ENCODE data around the gene THSD4.

The THSD4 gene

DNA sequence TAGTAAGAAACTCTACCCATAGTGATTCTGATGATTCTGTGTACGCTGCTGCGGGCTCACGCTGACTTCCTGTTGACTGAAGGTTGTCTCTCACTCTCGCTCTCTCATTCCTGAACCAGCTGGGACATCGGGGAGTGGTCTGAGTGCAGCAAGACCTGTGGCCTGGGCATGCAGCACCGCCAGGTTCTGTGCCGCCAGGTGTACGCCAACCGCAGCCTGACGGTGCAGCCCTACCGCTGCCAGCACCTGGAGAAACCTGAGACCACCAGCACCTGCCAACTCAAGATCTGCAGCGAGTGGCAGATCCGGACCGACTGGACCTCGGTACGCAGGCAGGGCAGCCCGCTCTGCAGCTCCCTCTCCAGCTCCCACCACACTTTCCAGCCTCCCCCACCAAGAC is 631.4 kb downstream of the THSD4 start:
- no peaks in the 10 kb centered on the region for H3K9me3 ChIP-seq (ENCODE audit: control insufficient read depth, low read length)
- H3K9ac ChIP-seq (ENCODE audit: low read length) = no peak overlapping the region
- no peak for DNase-seq (ENCODE audit: low read depth)
- peaks cover 14% of the 10 kb centered on the region for H3K4me1 ChIP-seq (ENCODE audit: control insufficient read depth, insufficient read depth, low read length)
- no peaks in the 10 kb centered on the region for H3K27me3 ChIP-seq (replicated peaks; ENCODE audit: control insufficient read depth, insufficient read depth, low read length)
- H3K4me3 ChIP-seq (ENCODE audit: low read length) = no peak overlapping the region
- no peaks in the 10 kb centered on the region for H3K36me3 ChIP-seq (ENCODE audit: control insufficient read depth, insufficient read depth, low read length, severe bottlenecking)

DNA sequence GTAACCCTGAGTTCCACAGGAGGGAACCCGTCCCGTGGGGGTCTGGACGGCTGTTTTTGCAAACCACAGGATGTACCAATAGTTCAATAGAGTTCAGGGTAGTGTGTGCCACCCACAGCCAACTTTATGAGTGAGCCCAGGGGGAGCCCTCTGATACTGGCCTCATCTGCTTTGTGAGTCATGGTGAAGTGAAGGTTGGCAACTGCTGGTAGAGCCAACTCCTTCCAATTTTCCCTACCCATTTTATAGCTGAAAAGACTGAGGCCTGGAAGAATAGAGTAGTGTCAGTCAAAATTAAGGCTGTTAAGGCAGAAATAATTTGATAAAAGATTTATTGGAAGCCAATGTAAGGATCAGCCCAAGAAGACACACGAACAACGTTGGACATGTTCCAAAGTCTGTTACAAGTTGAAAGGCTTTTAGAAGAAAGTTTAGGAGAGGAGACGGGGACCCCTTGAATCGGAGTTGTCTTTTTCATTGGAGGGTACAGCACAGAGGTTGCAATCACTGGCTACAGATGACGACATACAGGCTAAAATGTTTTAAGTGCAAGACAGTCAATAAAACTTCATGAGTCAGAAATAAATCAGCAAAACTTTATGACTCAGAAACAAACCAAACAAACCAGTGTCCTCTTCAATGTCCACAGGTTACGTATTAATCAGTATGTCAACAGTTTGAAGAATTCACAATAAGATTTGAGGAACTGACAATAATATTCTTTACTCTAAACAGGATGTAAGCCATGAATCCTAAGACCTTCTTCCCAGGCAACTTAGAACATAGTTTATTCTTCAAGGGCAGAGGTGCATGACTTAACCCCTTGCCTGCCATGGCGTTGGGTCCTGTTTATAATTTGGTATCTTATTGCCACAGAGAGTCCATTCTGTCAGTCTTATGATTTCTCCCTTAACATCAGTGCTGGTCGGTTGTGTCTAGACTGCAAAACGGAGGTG is 632.1 kb downstream of the THSD4 start:
- Histone ChIP-seq H3K27me3 (replicated peaks; ENCODE audit: control insufficient read depth, insufficient read depth, low read length) (no peaks in the 10 kb centered on the region), H3K4me3 (ENCODE audit: low read length) (no peak overlapping the region), H3K4me1 (ENCODE audit: control insufficient read depth, insufficient read depth, low read length) (peaks cover 20% of the 10 kb centered on the region), H3K36me3 (ENCODE audit: control insufficient read depth, insufficient read depth, low read length, severe bottlenecking) (no peaks in the 10 kb centered on the region), H3K9me3 (ENCODE audit: control insufficient read depth, low read length) (no peaks in the 10 kb centered on the region), H3K9ac (ENCODE audit: low read length) (no peak overlapping the region)
- peak; percentile 69 for DNase-seq (ENCODE audit: low read depth)

- no peak for DNase-seq (ENCODE audit: low read depth)
- H3K4me1 ChIP-seq (ENCODE audit: control insufficient read depth, insufficient read depth, low read length) = peaks cover 29% of the 10 kb centered on the region
- H3K9ac ChIP-seq (ENCODE audit: low read length) = no peak overlapping the region
- no peaks in the 10 kb centered on the region for H3K36me3 ChIP-seq (ENCODE audit: control insufficient read depth, insufficient read depth, low read length, severe bottlenecking)
- no peaks in the 10 kb centered on the region for H3K9me3 ChIP-seq (ENCODE audit: control insufficient read depth, low read length)
- no peak overlapping the region for H3K4me3 ChIP-seq (ENCODE audit: low read length)
- H3K27me3 ChIP-seq (replicated peaks; ENCODE audit: control insufficient read depth, insufficient read depth, low read length) = no peaks in the 10 kb centered on the region
These were observed 633.0 kb downstream of the THSD4 start for GRCh38 chr15:71748293-71748718.

GRCh38 chr15:71749500-71749899 is 634.2 kb downstream of the THSD4 start:
- H3K4me1 ChIP-seq (ENCODE audit: control insufficient read depth, insufficient read depth, low read length) = peaks cover 34% of the 10 kb centered on the region
- no peak overlapping the region for H3K4me3 ChIP-seq (ENCODE audit: low read length)
- H3K27me3 ChIP-seq (replicated peaks; ENCODE audit: control insufficient read depth, insufficient read depth, low read length) = no peaks in the 10 kb centered on the region
- no peaks in the 10 kb centered on the region for H3K36me3 ChIP-seq (ENCODE audit: control insufficient read depth, insufficient read depth, low read length, severe bottlenecking)
- H3K9me3 ChIP-seq (ENCODE audit: control insufficient read depth, low read length) = no peaks in the 10 kb centered on the region
- no peak overlapping the region for H3K9ac ChIP-seq (ENCODE audit: low read length)
- DNase-seq (ENCODE audit: low read depth) = no peak

GRCh38 chr15:71752128-71752527 is 636.9 kb downstream of the THSD4 start:
- peaks cover 28% of the 10 kb centered on the region for H3K4me1 ChIP-seq (ENCODE audit: control insufficient read depth, insufficient read depth, low read length)
- DNase-seq (ENCODE audit: low read depth) = peak; percentile 32
- no peak overlapping the region for H3K4me3 ChIP-seq (ENCODE audit: low read length)

GRCh38 chr15:71752604-71753289 is 637.5 kb downstream of the THSD4 start:
- peak; percentile 83 for DNase-seq (ENCODE audit: low read depth)
- H3K9me3 ChIP-seq (ENCODE audit: control insufficient read depth, low read length) = peaks cover 4% of the 10 kb centered on the region
- peaks cover 22% of the 10 kb centered on the region for H3K4me1 ChIP-seq (ENCODE audit: control insufficient read depth, insufficient read depth, low read length)
- no peaks in the 10 kb centered on the region for H3K36me3 ChIP-seq (ENCODE audit: control insufficient read depth, insufficient read depth, low read length, severe bottlenecking)
- no peak overlapping the region for H3K9ac ChIP-seq (ENCODE audit: low read length)
- H3K4me3 ChIP-seq (ENCODE audit: low read length) = peak overlapping the region; percentile 0
- no peaks in the 10 kb centered on the region for H3K27me3 ChIP-seq (replicated peaks; ENCODE audit: control insufficient read depth, insufficient read depth, low read length)

More at GRCh38 chr15:71752128-71752527, 636.9 kb downstream of the THSD4 start:
- Histone ChIP-seq H3K27me3 (replicated peaks; ENCODE audit: control insufficient read depth, insufficient read depth, low read length) (no peaks in the 10 kb centered on the region), H3K36me3 (ENCODE audit: control insufficient read depth, insufficient read depth, low read length, severe bottlenecking) (no peaks in the 10 kb centered on the region), H3K9me3 (ENCODE audit: control insufficient read depth, low read length) (peaks cover 4% of the 10 kb centered on the region), H3K9ac (ENCODE audit: low read length) (no peak overlapping the region)

- DNase-seq (ENCODE audit: low read depth) = peak; percentile 25
- peaks cover 4% of the 10 kb centered on the region for H3K9me3 ChIP-seq (ENCODE audit: control insufficient read depth, low read length)
- H3K4me1 ChIP-seq (ENCODE audit: control insufficient read depth, insufficient read depth, low read length) = peaks cover 20% of the 10 kb centered on the region
- H3K27me3 ChIP-seq (replicated peaks; ENCODE audit: control insufficient read depth, insufficient read depth, low read length) = no peaks in the 10 kb centered on the region
- H3K4me3 ChIP-seq (ENCODE audit: low read length) = no peak overlapping the region
- H3K9ac ChIP-seq (ENCODE audit: low read length) = no peak overlapping the region
- no peaks in the 10 kb centered on the region for H3K36me3 ChIP-seq (ENCODE audit: control insufficient read depth, insufficient read depth, low read length, severe bottlenecking)
These were observed 638.1 kb downstream of the THSD4 start for GRCh38 chr15:71753346-71753745.

DNA sequence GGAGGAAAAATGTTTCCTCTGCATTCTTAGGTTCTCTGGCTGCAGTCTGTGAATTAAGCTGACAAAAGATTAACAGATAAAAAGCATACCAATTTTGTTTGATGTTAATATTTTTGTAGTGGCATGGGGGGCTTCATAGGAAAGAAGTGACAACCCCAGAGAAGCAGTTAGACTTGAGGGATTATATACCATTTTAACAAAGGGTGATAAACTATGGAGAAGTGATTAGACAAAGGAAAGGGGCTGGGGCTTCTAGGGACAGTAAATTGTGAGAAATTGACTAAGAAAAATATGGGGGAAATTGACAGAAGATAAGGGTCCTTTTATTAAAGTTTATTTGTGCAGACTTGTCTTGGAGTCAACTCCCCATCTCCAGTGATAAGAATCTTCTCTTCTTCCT is 639.4 kb downstream of the THSD4 start:
- H3K9me3 ChIP-seq (ENCODE audit: control insufficient read depth, low read length) = peaks cover 4% of the 10 kb centered on the region
- H3K9ac ChIP-seq (ENCODE audit: low read length) = no peak overlapping the region
- H3K27me3 ChIP-seq (replicated peaks; ENCODE audit: control insufficient read depth, insufficient read depth, low read length) = no peaks in the 10 kb centered on the region
- no peak overlapping the region for H3K4me3 ChIP-seq (ENCODE audit: low read length)
- peaks cover 27% of the 10 kb centered on the region for H3K4me1 ChIP-seq (ENCODE audit: control insufficient read depth, insufficient read depth, low read length)
- DNase-seq (ENCODE audit: low read depth) = no peak
- no peaks in the 10 kb centered on the region for H3K36me3 ChIP-seq (ENCODE audit: control insufficient read depth, insufficient read depth, low read length, severe bottlenecking)

- no peak for DNase-seq (ENCODE audit: low read depth)
- Histone ChIP-seq H3K27me3 (replicated peaks; ENCODE audit: control insufficient read depth, insufficient read depth, low read length) (no peaks in the 10 kb centered on the region), H3K4me3 (ENCODE audit: low read length) (no peak overlapping the region), H3K9ac (ENCODE audit: low read length) (no peak overlapping the region), H3K9me3 (ENCODE audit: control insufficient read depth, low read length) (peaks cover 4% of the 10 kb centered on the region), H3K4me1 (ENCODE audit: control insufficient read depth, insufficient read depth, low read length) (peaks cover 27% of the 10 kb centered on the region), H3K36me3 (ENCODE audit: control insufficient read depth, insufficient read depth, low read length, severe bottlenecking) (no peaks in the 10 kb centered on the region)
These were observed 640.1 kb downstream of the THSD4 start for GRCh38 chr15:71755092-71755970.

- no peaks in the 10 kb centered on the region for H3K27me3 ChIP-seq (replicated peaks; ENCODE audit: control insufficient read depth, insufficient read depth, low read length)
- no peak overlapping the region for H3K4me3 ChIP-seq (ENCODE audit: low read length)
- H3K4me1 ChIP-seq (ENCODE audit: control insufficient read depth, insufficient read depth, low read length) = peaks cover 32% of the 10 kb centered on the region
- no peaks in the 10 kb centered on the region for H3K36me3 ChIP-seq (ENCODE audit: control insufficient read depth, insufficient read depth, low read length, severe bottlenecking)
- H3K9ac ChIP-seq (ENCODE audit: low read length) = no peak overlapping the region
- peaks cover 10% of the 10 kb centered on the region for H3K9me3 ChIP-seq (ENCODE audit: control insufficient read depth, low read length)
- DNase-seq (ENCODE audit: low read depth) = no peak
These were observed 641.5 kb downstream of the THSD4 start for GRCh38 chr15:71756599-71757352.

Data from adipocyte (in vitro differentiated cells).